HUES64 (cell line): ENCODE results near the gene OR6M1. TPM values are rescaled to one million over a fixed set of nuclear protein-coding genes. Genes with fewer than 3 reads are reported as not detected.

ENCODE experiments used
- H3K27ac ChIP-seq: 2 replicates; pipeline ENCODE4 v1.7.0; 2013; ENCODE audit warnings: low read depth, low read length, inconsistent platforms
- H3K27me3 ChIP-seq: 2 replicates; pipeline ENCODE4 v1.6.1; 2013; ENCODE audit warnings: mild to moderate bottlenecking, low read length; ENCODE audit not compliant: insufficient read depth
- H3K36me3 ChIP-seq: 2 replicates; pipeline ENCODE4 v1.6.1; 2013; ENCODE audit warnings: mild to moderate bottlenecking, low read length; ENCODE audit not compliant: insufficient read depth
- H3K4me1 ChIP-seq: 2 replicates; pipeline ENCODE4 v1.6.1; 2013; ENCODE audit warnings: mild to moderate bottlenecking, low read length, moderate library complexity; ENCODE audit not compliant: insufficient read depth
- H3K4me3 ChIP-seq: 2 replicates; pipeline ENCODE4 v1.5.1; 2013; ENCODE audit warnings: mild to moderate bottlenecking, low read length, moderate library complexity
- H3K9ac ChIP-seq: 2 replicates; pipeline ENCODE4 v1.6.1; 2013; ENCODE audit warnings: mild to moderate bottlenecking, low read depth, low read length
- H3K9me3 ChIP-seq: 2 replicates; pipeline ENCODE4 v1.6.1; 2013; ENCODE audit warnings: low read depth, low read length; ENCODE audit not compliant: insufficient read depth
- WGBS: fragments of 150-250, 120-280 bp; methylation state at CpG from one replicate; pipeline ENCODE4 v1.1.7; 2013; ENCODE audit warnings: missing lambda C conversion rate; 5-methylcytosine and 5-hydroxymethylcytosine counted together
- polyA plus RNA-seq, 2 experiments: library from polyadenylated mRNA; stranded (reverse); fragments of 50-300 nt; gene quantifications; one replicate each; pipeline ENCODE4 v1.2.3, GENCODE V29; 2013

OR6M1 gene
- not detected for polyA plus RNA-seq (2013, experiment 1 of 2)
- polyA plus RNA-seq (2013, experiment 2 of 2): not detected

GRCh38 chr11:123806249-123806648 lies at the start of gene OR6M1:
Gene OR6M1, minus strand, starts transcription at chr11:123806349. Its CDS starts 0 bp downstream, at chr11:123806349.
- Histone ChIP-seq H3K27ac (no peak within 1 kb of the TSS), H3K4me1 (no peaks in the 10 kb centered on the region), H3K9ac (no peak within 1 kb of the TSS), H3K9me3 (no peaks in the 10 kb centered on the region), H3K36me3 (no peaks in the 10 kb centered on the region), H3K27me3 (no peaks in the 10 kb centered on the region), H3K4me3 (no peak within 1 kb of the TSS)
- 94% methylated on average over 3 of the region's 4 CpGs for WGBS

- H3K9ac ChIP-seq: no peak overlapping the region
- no peaks in the 10 kb centered on the region for H3K27me3 ChIP-seq
- no peak overlapping the region for H3K4me3 ChIP-seq
- peaks cover 12% of the 10 kb centered on the region; the same call in 1 of the 2 replicates for H3K4me1 ChIP-seq
- H3K9me3 ChIP-seq: no peaks in the 10 kb centered on the region; the same call in 1 of the 2 replicates
- H3K27ac ChIP-seq: peak overlapping the region; percentile 45; the same call in 1 of the 2 replicates
- 67% methylated on average over 2 of the region's 2 CpGs for WGBS
- no peaks in the 10 kb centered on the region for H3K36me3 ChIP-seq
These were observed 46.9 kb upstream of the OR6M1 start for GRCh38 chr11:123853038-123853437.

- Histone ChIP-seq H3K4me1 (peaks cover 12% of the 10 kb centered on the region; the same call in 1 of the 2 replicates), H3K9me3 (no peaks in the 10 kb centered on the region; the same call in 1 of the 2 replicates), H3K9ac (no peak overlapping the region), H3K27ac (no peak overlapping the region), H3K27me3 (no peaks in the 10 kb centered on the region), H3K4me3 (no peak overlapping the region), H3K36me3 (no peaks in the 10 kb centered on the region)
These were observed 46.2 kb upstream of the OR6M1 start for GRCh38 chr11:123852321-123852720.

GRCh38 chr11:123851110-123851509 lies 45.0 kb upstream of the OR6M1 start:
- no peaks in the 10 kb centered on the region; the same call in 1 of the 2 replicates for H3K9me3 ChIP-seq
- H3K27ac ChIP-seq: no peak overlapping the region
- WGBS: 94% methylated on average over 4 of the region's 4 CpGs
- peaks cover 12% of the 10 kb centered on the region; the same call in 1 of the 2 replicates for H3K4me1 ChIP-seq
- no peaks in the 10 kb centered on the region for H3K27me3 ChIP-seq
- H3K9ac ChIP-seq: no peak overlapping the region
- no peaks in the 10 kb centered on the region for H3K36me3 ChIP-seq
- no peak overlapping the region for H3K4me3 ChIP-seq

GRCh38 chr11:123841174-123841573 lies 35.0 kb upstream of the OR6M1 start:
- H3K4me3 ChIP-seq: no peak overlapping the region
- no peaks in the 10 kb centered on the region for H3K36me3 ChIP-seq
- peaks cover 7% of the 10 kb centered on the region; the same call in 1 of the 2 replicates for H3K4me1 ChIP-seq
- 88% methylated on average over 6 of the region's 6 CpGs for WGBS
- H3K9ac ChIP-seq: no peak overlapping the region
- H3K9me3 ChIP-seq: no peaks in the 10 kb centered on the region
- H3K27me3 ChIP-seq: no peaks in the 10 kb centered on the region
- H3K27ac ChIP-seq: no peak overlapping the region

GRCh38 chr11:123839131-123839530 lies 33.0 kb upstream of the OR6M1 start:
- Histone ChIP-seq H3K36me3 (no peaks in the 10 kb centered on the region), H3K9me3 (no peaks in the 10 kb centered on the region), H3K27ac (no peak overlapping the region), H3K27me3 (no peaks in the 10 kb centered on the region), H3K9ac (no peak overlapping the region), H3K4me3 (no peak overlapping the region), H3K4me1 (peaks cover 7% of the 10 kb centered on the region; the same call in 1 of the 2 replicates)
- WGBS: 92% methylated on average over 5 of the region's 5 CpGs

GRCh38 chr11:123838659-123839058 lies 32.5 kb upstream of the OR6M1 start:
- WGBS: 83% methylated on average over 1 of the region's 1 CpG
- peaks cover 7% of the 10 kb centered on the region; the same call in 1 of the 2 replicates for H3K4me1 ChIP-seq
- H3K9me3 ChIP-seq: no peaks in the 10 kb centered on the region
- no peaks in the 10 kb centered on the region for H3K27me3 ChIP-seq
- no peak overlapping the region for H3K4me3 ChIP-seq
- no peak overlapping the region for H3K9ac ChIP-seq
- no peaks in the 10 kb centered on the region for H3K36me3 ChIP-seq
- no peak overlapping the region for H3K27ac ChIP-seq

- WGBS: 79% methylated on average over 3 of the region's 3 CpGs
These were observed 32.0 kb upstream of the OR6M1 start for GRCh38 chr11:123838199-123838598.

GRCh38 chr11:123833095-123833494 lies 26.9 kb upstream of the OR6M1 start:
- no peak overlapping the region for H3K27ac ChIP-seq
- WGBS: 96% methylated on average over 2 of the region's 2 CpGs
- H3K4me1 ChIP-seq: peaks cover 2% of the 10 kb centered on the region; the same call in 1 of the 2 replicates
- no peak overlapping the region for H3K9ac ChIP-seq
- H3K4me3 ChIP-seq: no peak overlapping the region
- H3K36me3 ChIP-seq: no peaks in the 10 kb centered on the region
- no peaks in the 10 kb centered on the region for H3K9me3 ChIP-seq
- H3K27me3 ChIP-seq: no peaks in the 10 kb centered on the region

More at GRCh38 chr11:123838199-123838598, 32.0 kb upstream of the OR6M1 start:
- no peak overlapping the region for H3K27ac ChIP-seq
- peaks cover 7% of the 10 kb centered on the region; the same call in 1 of the 2 replicates for H3K4me1 ChIP-seq
- no peaks in the 10 kb centered on the region for H3K9me3 ChIP-seq
- H3K36me3 ChIP-seq: no peaks in the 10 kb centered on the region
- no peak overlapping the region for H3K9ac ChIP-seq
- no peaks in the 10 kb centered on the region for H3K27me3 ChIP-seq
- H3K4me3 ChIP-seq: no peak overlapping the region

- Histone ChIP-seq H3K4me1 (no peaks in the 10 kb centered on the region), H3K4me3 (no peak overlapping the region), H3K36me3 (no peaks in the 10 kb centered on the region), H3K27me3 (no peaks in the 10 kb centered on the region), H3K9ac (no peak overlapping the region), H3K9me3 (no peaks in the 10 kb centered on the region), H3K27ac (no peak overlapping the region)
- WGBS: 91% methylated on average over 7 of the region's 7 CpGs
These were observed 23.6 kb upstream of the OR6M1 start for GRCh38 chr11:123829745-123830144.

GRCh38 chr11:123822599-123822998 lies 16.4 kb upstream of the OR6M1 start:
- no peaks in the 10 kb centered on the region for H3K9me3 ChIP-seq
- no peaks in the 10 kb centered on the region for H3K4me1 ChIP-seq
- no peaks in the 10 kb centered on the region for H3K27me3 ChIP-seq
- no peak overlapping the region for H3K27ac ChIP-seq
- no peak overlapping the region for H3K9ac ChIP-seq
- no peaks in the 10 kb centered on the region for H3K36me3 ChIP-seq
- no peak overlapping the region for H3K4me3 ChIP-seq
- WGBS: 84% methylated on average over 3 of the region's 3 CpGs

- Histone ChIP-seq H3K4me3 (no peak overlapping the region), H3K9me3 (no peaks in the 10 kb centered on the region), H3K27ac (no peak overlapping the region), H3K36me3 (no peaks in the 10 kb centered on the region), H3K27me3 (no peaks in the 10 kb centered on the region), H3K9ac (no peak overlapping the region), H3K4me1 (no peaks in the 10 kb centered on the region)
- WGBS: 75% methylated on average over 2 of the region's 2 CpGs
These were observed 15.9 kb upstream of the OR6M1 start for GRCh38 chr11:123822032-123822431.
